Activated CD8-positive, alpha-beta T cell treated with anti-CD3 and anti-CD28 coated beads, Interleukin-2, amount 10 ng/mL, durations not matched to agents 7 days and 5 days (primary cell): ENCODE results near the gene SLIT3. TPM values are rescaled to one million over a fixed set of nuclear protein-coding genes. Genes with fewer than 3 reads are reported as not detected.

Experiments used
- ATAC-seq: fragments of 150-1000 bp; cut with Tn5 transposase; one replicate; pipeline ENCODE4 v1.10.0; 2021; ENCODE audit warnings: moderate library complexity
- CTCF ChIA-PET: fragments of 350-600 bp; sonication (Branson Sonifier 250); formaldehyde crosslinking; loops from one replicate; lab custom pipeline; 2021; ENCODE audit warnings: antibody characterized with exemption; lab: Charles Lee
- POLR2A ChIA-PET: fragments of 350-600 bp; sonication (Branson Sonifier 250); formaldehyde crosslinking; loops from one replicate; lab custom pipeline; 2021; ENCODE audit warnings: antibody characterized with exemption; lab: Charles Lee
- DNase-seq: peaks from one replicate; pipeline ENCODE4 v3.0.0-alpha.2; 2020
- H3K27ac Mint-ChIP-seq: one replicate; pipeline ENCODE4 v1.8.0; 2021; ENCODE audit warnings: mild to moderate bottlenecking, mixed read lengths
- H3K27me3 Mint-ChIP-seq: one replicate; pipeline ENCODE4 v1.8.0; 2021; ENCODE audit warnings: low read depth, mixed read lengths
- H3K36me3 Mint-ChIP-seq: one replicate; pipeline ENCODE4 v1.8.0; 2021; ENCODE audit warnings: low read depth, mixed read lengths
- H3K4me1 Mint-ChIP-seq: one replicate; pipeline ENCODE4 v1.8.0; 2021; ENCODE audit warnings: low read depth, mixed read lengths
- H3K4me3 Mint-ChIP-seq: one replicate; pipeline ENCODE4 v1.8.0; 2021; ENCODE audit warnings: mild to moderate bottlenecking, mixed read lengths
- H3K9me3 Mint-ChIP-seq: one replicate; pipeline ENCODE4 v1.8.0; 2022; ENCODE audit warnings: mixed read lengths; ENCODE audit not compliant: insufficient read depth
- total RNA-seq, 2 experiments: library from RNA; stranded (reverse); gene quantifications; one replicate each; pipeline ENCODE4 v1.2.3, GENCODE V29; 2021

Gene SLIT3
- not detected for total RNA-seq

DNA sequence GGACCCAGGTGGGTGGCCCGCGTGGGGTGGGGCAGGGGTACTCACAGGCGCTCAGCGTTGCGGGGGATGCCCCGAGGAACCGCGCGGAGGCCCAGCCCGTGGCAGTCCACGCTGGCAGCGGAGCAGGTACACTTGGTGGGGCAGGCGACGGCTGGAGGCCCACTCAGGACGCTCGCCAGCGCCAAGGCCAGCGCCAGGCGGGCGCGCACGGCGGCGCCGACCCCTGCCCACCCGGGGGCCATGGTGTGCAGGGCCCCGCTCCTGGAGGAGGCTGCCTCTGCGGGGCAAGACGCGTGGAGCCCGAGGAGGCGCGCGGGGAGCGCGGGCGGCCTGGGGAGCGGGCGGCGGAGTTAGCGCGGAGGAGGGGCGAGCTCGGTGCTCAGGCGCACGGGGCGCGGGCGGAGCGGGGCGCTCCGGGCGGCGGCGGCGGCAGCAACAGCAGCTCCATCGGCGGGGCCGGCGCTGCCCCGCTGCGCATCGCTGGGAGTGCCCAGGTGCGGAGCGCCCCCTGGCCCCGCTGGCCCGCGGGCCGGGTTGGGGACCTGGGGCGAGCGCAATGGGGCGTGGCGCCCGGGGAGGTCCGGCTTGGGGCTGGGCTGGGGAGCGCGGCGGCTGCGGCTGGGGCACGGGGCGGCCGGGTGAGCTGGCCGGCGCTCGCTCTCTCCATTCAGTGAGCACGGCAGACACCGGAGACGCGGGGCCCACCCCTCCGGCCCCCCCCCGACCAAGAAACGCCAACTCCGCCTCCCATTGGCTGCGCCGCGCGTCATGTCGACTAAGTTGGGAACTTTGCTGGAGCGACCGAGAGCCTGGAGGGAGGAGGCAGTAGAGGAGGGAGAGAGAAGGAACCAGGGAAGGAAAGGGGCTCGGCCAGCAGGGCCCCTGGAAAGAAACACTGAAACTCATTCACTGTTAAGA, at the start of gene SLIT3:
Gene SLIT3 (minus strand): TSS at position 672 of the 918 bp plus-strand sequence. CDS start 430 bp downstream, at position 242.
- no peak for DNase-seq
- Mint-ChIP-seq H3K4me1 (peaks cover 8% of the 10 kb centered on the region), H3K4me3 (no peak within 1 kb of the TSS), H3K27me3 (peaks cover 46% of the 10 kb centered on the region), H3K27ac (no peak within 1 kb of the TSS), H3K9me3 (no peaks in the 10 kb centered on the region), H3K36me3 (no peaks in the 10 kb centered on the region)
- ChIA-PET POLR2A (no interaction called here), CTCF (no interaction called here)
- ATAC-seq = no peak

DNA sequence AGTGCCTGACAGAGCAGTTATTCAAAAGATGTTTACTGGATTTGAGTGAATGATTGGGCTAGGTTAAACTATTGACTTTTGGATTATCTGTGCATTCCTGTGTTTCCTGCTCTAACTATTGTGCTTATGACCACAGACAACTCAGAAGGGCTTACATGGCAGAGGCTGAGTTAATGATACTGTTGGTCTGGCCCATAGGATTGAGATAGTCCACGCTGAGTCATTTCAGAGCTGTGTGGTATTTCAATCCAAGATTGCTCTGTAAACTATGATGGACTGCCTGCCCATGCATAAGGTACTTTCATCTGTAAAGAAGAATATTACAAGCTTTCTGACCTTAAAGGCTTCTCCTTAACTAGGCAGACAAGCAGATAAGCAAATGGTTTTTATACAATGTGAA, 49.1 kb upstream of the SLIT3 start:
- DNase-seq = no peak
- Mint-ChIP-seq H3K27ac (no peak overlapping the region), H3K4me1 (no peaks in the 10 kb centered on the region), H3K4me3 (no peak overlapping the region), H3K27me3 (no peaks in the 10 kb centered on the region), H3K9me3 (no peaks in the 10 kb centered on the region), H3K36me3 (no peaks in the 10 kb centered on the region)
- ATAC-seq = no peak
- CTCF ChIA-PET = no interaction called here
- POLR2A ChIA-PET = no interaction called here

DNA sequence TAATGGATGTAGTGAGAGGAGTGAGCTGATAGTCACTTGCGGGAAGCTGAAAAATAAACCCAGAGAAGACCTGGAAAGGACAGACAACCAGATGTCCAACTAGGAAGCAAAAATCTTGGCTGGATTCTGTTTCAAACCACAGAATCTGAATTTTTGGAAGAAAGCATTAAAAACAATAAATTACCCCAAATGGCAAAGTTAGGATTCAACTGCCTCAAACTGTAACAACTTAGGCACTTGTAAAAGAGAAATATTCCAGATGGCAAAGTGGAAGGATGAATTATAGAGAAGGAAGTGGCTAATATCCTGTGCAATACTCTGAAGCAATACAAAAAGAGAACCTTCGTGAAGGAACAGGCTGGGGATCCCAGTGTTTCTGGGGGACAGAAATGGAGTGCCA, 46.8 kb upstream of the SLIT3 start:
- H3K9me3 Mint-ChIP-seq = no peaks in the 10 kb centered on the region
- peaks cover 1% of the 10 kb centered on the region for H3K27me3 Mint-ChIP-seq
- H3K4me1 Mint-ChIP-seq = no peaks in the 10 kb centered on the region
- POLR2A ChIA-PET = no interaction called here
- CTCF ChIA-PET = no interaction called here
- DNase-seq = no peak
- no peak for ATAC-seq
- no peaks in the 10 kb centered on the region for H3K36me3 Mint-ChIP-seq
- no peak overlapping the region for H3K27ac Mint-ChIP-seq
- H3K4me3 Mint-ChIP-seq = no peak overlapping the region

DNA sequence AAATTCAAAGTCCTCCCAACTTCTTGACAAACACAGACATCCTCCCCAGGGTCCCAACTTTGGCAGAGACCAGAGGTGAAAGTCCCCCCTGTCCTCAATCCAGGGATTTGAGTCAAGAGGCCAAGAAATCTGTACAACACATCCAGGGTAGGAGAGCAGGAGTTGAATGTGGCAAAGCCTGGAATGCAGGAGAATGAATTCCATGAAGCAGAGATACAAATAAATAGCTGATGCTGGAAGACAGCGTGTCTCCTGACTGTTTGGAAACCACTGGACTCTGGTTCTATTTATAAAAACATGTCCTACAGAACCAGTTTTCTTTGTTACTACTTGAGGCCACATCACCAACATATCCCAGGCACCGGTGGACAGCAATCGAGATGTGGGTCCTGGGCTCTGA, 43.7 kb upstream of the SLIT3 start:
- H3K4me1 Mint-ChIP-seq = no peaks in the 10 kb centered on the region
- CTCF ChIA-PET = no interaction called here

DNA sequence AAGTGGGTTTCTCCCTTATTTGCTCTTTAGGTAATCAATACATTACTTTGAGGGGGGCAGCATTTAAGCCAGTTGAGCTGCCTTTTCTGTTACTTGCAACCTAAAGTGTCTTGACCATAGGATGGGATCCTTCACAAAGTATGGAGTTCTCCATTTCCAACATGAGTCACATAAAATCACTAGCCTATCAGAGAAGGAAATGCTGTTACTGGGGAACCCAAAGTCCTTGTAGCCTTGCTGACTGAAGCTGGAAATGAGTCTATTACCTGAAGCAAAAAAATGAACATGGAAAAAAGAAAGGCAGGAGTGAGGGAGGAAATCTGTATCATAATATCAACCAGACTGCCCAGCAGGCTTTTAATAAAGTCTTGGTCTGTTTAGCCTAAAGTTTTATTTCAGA, 42.8 kb upstream of the SLIT3 start:
- DNase-seq (no peak), ATAC-seq (no peak)
- Mint-ChIP-seq H3K4me1 (no peaks in the 10 kb centered on the region), H3K36me3 (no peaks in the 10 kb centered on the region), H3K9me3 (no peaks in the 10 kb centered on the region), H3K27ac (no peak overlapping the region), H3K27me3 (peaks cover 1% of the 10 kb centered on the region), H3K4me3 (no peak overlapping the region)
- POLR2A ChIA-PET = no interaction called here
- CTCF ChIA-PET = no interaction called here

More for the DNA sequence above, 43.7 kb upstream of the SLIT3 start:
- H3K4me3 Mint-ChIP-seq = no peak overlapping the region
- H3K27ac Mint-ChIP-seq = no peak overlapping the region
- ATAC-seq (no peak), DNase-seq (no peak)
- H3K27me3 Mint-ChIP-seq = peaks cover 1% of the 10 kb centered on the region
- H3K36me3 Mint-ChIP-seq = no peaks in the 10 kb centered on the region
- H3K9me3 Mint-ChIP-seq = no peaks in the 10 kb centered on the region
- POLR2A ChIA-PET = no interaction called here

DNA sequence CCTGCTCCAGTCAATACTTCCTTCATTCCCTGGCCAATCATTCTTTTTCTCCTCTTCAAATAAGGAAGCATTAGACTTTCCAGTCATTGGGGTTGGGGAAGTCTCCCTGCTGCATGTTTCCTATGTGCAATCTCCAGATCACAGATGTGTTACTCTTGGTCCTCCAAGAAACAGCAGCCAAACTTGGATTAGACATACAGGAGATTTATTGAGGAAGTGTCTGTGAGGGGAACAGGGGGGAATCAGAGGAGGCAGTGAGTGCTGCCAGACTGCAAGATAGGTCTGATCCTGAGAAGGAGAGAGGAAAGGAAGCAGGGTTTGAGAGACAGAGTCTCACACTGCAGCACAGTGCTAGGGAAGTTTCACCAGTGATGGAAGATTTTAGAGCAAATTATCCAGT, 40.6 kb upstream of the SLIT3 start:
- ATAC-seq (no peak), DNase-seq (no peak)
- Mint-ChIP-seq H3K27me3 (peaks cover 1% of the 10 kb centered on the region), H3K9me3 (no peaks in the 10 kb centered on the region), H3K4me3 (no peak overlapping the region), H3K36me3 (no peaks in the 10 kb centered on the region), H3K27ac (no peak overlapping the region), H3K4me1 (no peaks in the 10 kb centered on the region)
- CTCF ChIA-PET = no interaction called here
- POLR2A ChIA-PET = no interaction called here

DNA sequence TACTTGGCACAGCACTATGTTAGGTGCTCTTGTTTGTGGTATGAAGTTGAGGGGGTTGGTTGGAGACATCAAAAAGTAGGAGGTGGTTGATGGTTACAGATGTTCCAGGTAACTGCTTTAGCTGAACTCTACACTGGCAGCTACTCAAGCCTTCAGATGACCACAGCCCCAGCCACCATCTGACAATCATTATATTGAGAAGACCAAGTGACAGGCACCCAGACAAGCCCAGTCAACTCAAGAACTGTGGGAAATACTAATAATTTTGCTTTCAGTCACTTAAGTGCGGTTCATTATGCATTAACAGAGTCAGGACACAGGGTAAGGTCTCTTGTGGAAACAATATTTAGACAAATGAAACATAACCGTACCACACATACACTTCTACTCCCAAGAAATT, 38.9 kb upstream of the SLIT3 start:
- Mint-ChIP-seq H3K4me1 (no peaks in the 10 kb centered on the region), H3K36me3 (no peaks in the 10 kb centered on the region), H3K27ac (no peak overlapping the region), H3K9me3 (no peaks in the 10 kb centered on the region), H3K27me3 (peaks cover 1% of the 10 kb centered on the region), H3K4me3 (no peak overlapping the region)
- no peak for DNase-seq
- no peak for ATAC-seq
- ChIA-PET POLR2A (no interaction called here), CTCF (no interaction called here)

DNA sequence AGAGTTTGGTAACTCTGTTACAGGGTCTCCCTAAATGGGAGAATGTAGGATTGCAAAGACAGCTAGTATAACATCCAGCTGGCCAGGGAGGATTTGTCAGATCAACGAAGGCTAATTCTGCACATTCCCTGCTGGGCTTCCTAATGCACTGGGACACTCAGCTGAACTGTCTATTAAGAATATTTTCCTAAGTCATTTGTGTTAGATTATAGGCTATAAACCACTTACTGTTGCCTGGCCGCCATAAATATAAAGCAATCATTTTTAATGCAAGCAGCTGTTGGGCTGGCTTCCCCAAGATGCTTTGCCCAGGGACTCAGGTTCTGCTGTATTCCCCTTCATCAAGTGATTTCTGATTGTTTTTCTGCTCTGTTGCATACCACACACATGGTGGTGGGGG, 35.3 kb upstream of the SLIT3 start:
- no peak for ATAC-seq
- Mint-ChIP-seq H3K4me1 (no peaks in the 10 kb centered on the region), H3K9me3 (no peaks in the 10 kb centered on the region), H3K27ac (no peak overlapping the region), H3K4me3 (no peak overlapping the region), H3K27me3 (no peaks in the 10 kb centered on the region), H3K36me3 (no peaks in the 10 kb centered on the region)
- POLR2A ChIA-PET = no interaction called here
- CTCF ChIA-PET = no interaction called here
- DNase-seq = no peak

DNA sequence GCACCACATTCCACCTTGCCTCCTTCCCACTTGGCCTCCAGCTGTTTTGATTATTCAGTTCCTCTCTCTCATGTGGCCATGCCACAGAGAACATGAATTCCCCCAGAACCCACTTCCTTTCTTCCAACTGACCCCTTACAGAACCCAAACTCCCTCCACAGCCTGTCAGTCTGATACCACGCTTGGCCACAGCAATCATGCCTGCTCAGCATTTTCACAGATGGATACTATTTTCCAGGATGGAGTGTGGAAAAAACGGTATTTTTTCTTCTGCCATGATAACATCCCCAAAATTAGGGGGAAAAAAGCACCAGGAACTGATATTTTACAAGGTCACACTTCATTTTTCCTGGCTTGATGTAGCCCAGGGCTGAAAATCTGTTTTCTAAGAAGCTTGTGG, 34.9 kb upstream of the SLIT3 start:
- ATAC-seq (no peak), DNase-seq (no peak)
- Mint-ChIP-seq H3K4me3 (no peak overlapping the region), H3K9me3 (no peaks in the 10 kb centered on the region), H3K4me1 (no peaks in the 10 kb centered on the region), H3K27ac (no peak overlapping the region), H3K27me3 (no peaks in the 10 kb centered on the region), H3K36me3 (no peaks in the 10 kb centered on the region)
- CTCF ChIA-PET = no interaction called here
- POLR2A ChIA-PET = no interaction called here

DNA sequence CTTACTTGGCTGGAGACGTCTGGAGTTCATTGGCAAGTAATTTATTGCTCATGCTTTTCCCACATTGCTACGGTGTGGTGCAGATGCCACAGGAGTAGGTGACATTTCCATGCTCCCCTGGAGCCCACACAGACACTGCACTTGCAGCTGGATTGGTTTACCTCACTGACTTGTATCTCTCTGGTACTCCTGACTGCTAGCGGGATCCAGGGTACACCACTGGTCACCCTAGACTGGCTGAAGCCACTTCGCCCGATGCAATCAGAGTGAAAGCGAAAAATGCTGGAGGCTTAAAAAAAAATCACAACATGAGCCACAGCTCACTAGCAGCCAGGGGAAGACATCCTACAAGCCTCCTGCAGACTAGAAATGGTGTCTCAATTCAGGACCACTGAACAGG, 32.6 kb upstream of the SLIT3 start:
- Mint-ChIP-seq H3K27me3 (no peaks in the 10 kb centered on the region), H3K9me3 (no peaks in the 10 kb centered on the region), H3K4me3 (no peak overlapping the region), H3K4me1 (no peaks in the 10 kb centered on the region), H3K27ac (no peak overlapping the region), H3K36me3 (no peaks in the 10 kb centered on the region)
- ATAC-seq = no peak
- ChIA-PET POLR2A (no interaction called here), CTCF (no interaction called here)
- no peak for DNase-seq

DNA sequence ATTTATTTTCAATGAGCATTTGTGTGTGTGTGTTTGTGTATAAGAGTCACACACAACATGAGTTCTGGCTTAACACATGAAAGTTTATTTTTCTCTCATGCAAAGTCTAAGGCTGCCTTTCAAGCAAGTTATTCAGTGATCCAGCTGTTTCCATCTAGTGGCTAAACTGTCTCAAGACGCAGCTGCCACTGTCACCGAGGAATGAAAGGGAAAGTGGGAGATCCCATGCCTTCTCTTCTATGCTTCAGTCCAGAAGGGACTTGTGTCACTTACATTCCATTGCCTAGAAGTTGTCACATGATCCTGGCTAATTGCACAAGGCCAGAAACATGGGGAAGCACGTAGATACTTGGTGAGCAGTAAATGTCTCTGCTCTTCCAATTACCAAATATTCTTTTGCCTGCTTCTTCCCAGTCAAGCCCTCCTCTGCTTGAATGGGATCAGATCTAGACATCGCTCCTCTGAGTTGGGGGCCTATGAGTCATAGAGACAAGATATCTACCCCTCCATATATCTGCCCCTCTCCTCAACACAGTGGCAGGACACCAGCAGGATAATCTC, 30.4 kb upstream of the SLIT3 start:
- H3K4me3 Mint-ChIP-seq = no peak overlapping the region
- H3K27me3 Mint-ChIP-seq = peaks cover 1% of the 10 kb centered on the region
- no peak for ATAC-seq
- no peaks in the 10 kb centered on the region for H3K4me1 Mint-ChIP-seq
- CTCF ChIA-PET = no interaction called here
- POLR2A ChIA-PET = no interaction called here
- H3K9me3 Mint-ChIP-seq = no peaks in the 10 kb centered on the region
- no peak overlapping the region for H3K27ac Mint-ChIP-seq
- DNase-seq = no peak
- H3K36me3 Mint-ChIP-seq = no peaks in the 10 kb centered on the region

DNA sequence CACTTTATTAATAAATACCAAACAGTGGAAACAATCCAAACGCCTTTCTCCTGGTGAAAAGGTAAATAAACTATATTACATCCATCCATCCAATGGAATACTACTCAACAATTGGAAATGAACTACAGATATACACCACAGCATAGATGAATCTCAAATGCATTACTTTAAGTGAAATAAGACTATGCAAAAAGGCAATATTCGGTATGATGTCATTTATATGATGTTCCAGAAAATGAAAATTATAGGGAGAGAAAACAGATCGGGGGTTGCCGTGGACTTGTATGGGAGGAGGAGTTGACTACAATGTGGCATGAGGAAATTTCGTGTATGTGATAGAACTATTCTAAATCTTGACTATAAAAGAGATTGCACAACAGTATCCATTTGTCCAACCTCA, 27.5 kb upstream of the SLIT3 start:
- Mint-ChIP-seq H3K9me3 (no peaks in the 10 kb centered on the region), H3K4me1 (no peaks in the 10 kb centered on the region), H3K4me3 (no peak overlapping the region), H3K27ac (no peak overlapping the region), H3K27me3 (peaks cover 5% of the 10 kb centered on the region), H3K36me3 (no peaks in the 10 kb centered on the region)
- POLR2A ChIA-PET = no interaction called here
- no peak for DNase-seq
- CTCF ChIA-PET = no interaction called here
- ATAC-seq = no peak
